GM18507 (cell line): ENCODE results near the gene BIVM.
"Not testable (repeated sequence)": the region's sequence is repeated elsewhere in the genome, so short reads cannot be mapped to it uniquely, and the experiment has no call there.

ENCODE experiments used
- DNase-seq: peaks from one replicate; pipeline ENCODE4 v3.0.0; 2011; ENCODE audit warnings: low read depth; ENCODE audit not compliant: insufficient read length; ENCODE audit errors: extremely low spot score
- FAIRE-seq: peaks from 2 replicates; lab custom pipeline; 2011; peaks lifted over from hg19 to GRCh38; lab: Jason Lieb, UNC

The BIVM gene

GRCh38 chr13:102780656-102781055, 18.3 kb upstream of the BIVM start:
- not testable (repeated sequence) for DNase-seq, FAIRE-seq

GRCh38 chr13:102781591-102781990, 17.3 kb upstream of the BIVM start:
- DNase-seq (no peak), FAIRE-seq (no peak)

- no peak for FAIRE-seq
- no peak for DNase-seq
Observed at GRCh38 chr13:102784483-102784882, 14.4 kb upstream of the BIVM start.

GRCh38 chr13:102788683-102789082, 10.2 kb upstream of the BIVM start:
- DNase-seq (no peak), FAIRE-seq (no peak)

GRCh38 chr13:102792396-102792795, 6.5 kb upstream of the BIVM start:
- DNase-seq, result no peak
- FAIRE-seq, result no peak

GRCh38 chr13:102793611-102794355, 5.1 kb upstream of the BIVM start:
- FAIRE-seq, result no peak
- no peak for DNase-seq

GRCh38 chr13:102799426-102800144, 666 bp downstream of the BIVM start:
- DNase-seq (no peak), FAIRE-seq (no peak)

- FAIRE-seq (peak; percentile 53), DNase-seq (peak; percentile 75)
Observed at GRCh38 chr13:102800145-102801041, 1.5 kb downstream of the BIVM start.

- FAIRE-seq (peak; percentile 35), DNase-seq (no peak)
Observed at GRCh38 chr13:102805680-102806079, 6.8 kb downstream of the BIVM start.

GRCh38 chr13:102807699-102808098, 8.8 kb downstream of the BIVM start:
- no peak for DNase-seq

GRCh38 chr13:102812611-102813287, 13.8 kb downstream of the BIVM start:
- DNase-seq, result no peak
- FAIRE-seq, result peak; percentile 36

More at GRCh38 chr13:102807699-102808098, 8.8 kb downstream of the BIVM start:
- no peak for FAIRE-seq

- DNase-seq, result no peak
- FAIRE-seq, result peak; percentile 15
Observed at GRCh38 chr13:102814025-102814607, 15.2 kb downstream of the BIVM start.

GRCh38 chr13:102814793-102815192, 15.9 kb downstream of the BIVM start:
- FAIRE-seq, result no peak
- no peak for DNase-seq

GRCh38 chr13:102815788-102816187, 16.9 kb downstream of the BIVM start:
- FAIRE-seq, result no peak
- no peak for DNase-seq

GRCh38 chr13:102816708-102817107, 17.8 kb downstream of the BIVM start:
- no peak for DNase-seq
- FAIRE-seq, result no peak

GRCh38 chr13:102817241-102817640, 18.3 kb downstream of the BIVM start:
- FAIRE-seq, result no peak
- DNase-seq, result no peak

GRCh38 chr13:102817907-102818306, 19.0 kb downstream of the BIVM start:
- DNase-seq (no peak), FAIRE-seq (no peak)

GRCh38 chr13:102825400-102825799, 26.5 kb downstream of the BIVM start:
- no peak for DNase-seq
- FAIRE-seq, result no peak
